ENCODE data around the gene MAP7.
"Not testable (repeated sequence)": the region's sequence is repeated elsewhere in the genome, so short reads cannot be mapped to it uniquely, and the experiment has no call there.

Gene MAP7

DNA sequence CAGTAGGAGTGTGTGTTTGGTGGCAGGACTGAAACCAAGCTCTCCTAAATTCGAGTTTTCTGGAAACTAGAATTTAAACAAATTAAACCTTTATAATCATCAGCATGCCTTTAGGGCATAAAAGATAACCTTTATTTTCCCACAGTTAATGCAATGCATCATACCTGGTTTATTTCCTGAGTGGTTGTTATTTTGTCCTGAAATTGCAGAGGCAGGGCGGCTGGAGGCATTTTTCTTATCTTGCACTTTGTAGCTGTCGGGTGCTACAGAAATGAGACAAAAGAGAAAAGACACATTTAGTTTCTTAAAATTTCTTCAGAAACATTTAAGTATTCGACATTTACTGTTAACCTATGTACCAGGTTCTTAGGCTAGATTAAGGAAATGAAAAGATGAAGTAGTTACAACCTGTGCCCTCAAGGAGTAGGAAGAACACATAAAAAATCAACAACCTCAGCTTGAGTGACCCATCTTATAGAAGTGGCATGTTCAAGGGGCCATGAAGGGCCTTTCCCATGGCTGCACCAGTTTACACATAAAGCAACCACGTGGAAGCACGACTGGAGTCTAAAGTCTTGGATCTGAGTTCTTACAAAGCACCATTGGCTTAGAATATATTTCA lies 128.6 kb downstream of the MAP7 start:
- no peak for DNase-seq (ENCODE audit: low read depth in 2 of 2)

DNA sequence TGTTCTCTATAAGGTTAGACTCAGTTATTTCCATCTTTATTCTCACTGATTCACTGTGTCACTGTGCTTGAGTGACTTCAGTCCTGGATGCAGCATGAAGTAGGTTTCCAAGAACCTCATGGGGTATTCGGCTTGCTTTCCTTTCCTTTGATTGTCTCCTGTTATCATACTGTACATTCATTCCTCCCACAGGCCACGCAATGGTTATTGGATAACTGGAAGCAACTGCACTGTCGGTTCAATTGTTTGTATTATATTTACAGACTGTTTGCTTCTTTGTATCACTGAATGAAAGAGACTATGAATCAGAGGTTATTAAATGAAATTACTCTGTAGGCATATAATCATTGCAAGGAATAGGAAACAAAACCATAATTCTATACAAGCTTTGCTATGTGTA lies 129.4 kb downstream of the MAP7 start:
- no peak for DNase-seq (ENCODE audit: low read depth in 2 of 2)

DNA sequence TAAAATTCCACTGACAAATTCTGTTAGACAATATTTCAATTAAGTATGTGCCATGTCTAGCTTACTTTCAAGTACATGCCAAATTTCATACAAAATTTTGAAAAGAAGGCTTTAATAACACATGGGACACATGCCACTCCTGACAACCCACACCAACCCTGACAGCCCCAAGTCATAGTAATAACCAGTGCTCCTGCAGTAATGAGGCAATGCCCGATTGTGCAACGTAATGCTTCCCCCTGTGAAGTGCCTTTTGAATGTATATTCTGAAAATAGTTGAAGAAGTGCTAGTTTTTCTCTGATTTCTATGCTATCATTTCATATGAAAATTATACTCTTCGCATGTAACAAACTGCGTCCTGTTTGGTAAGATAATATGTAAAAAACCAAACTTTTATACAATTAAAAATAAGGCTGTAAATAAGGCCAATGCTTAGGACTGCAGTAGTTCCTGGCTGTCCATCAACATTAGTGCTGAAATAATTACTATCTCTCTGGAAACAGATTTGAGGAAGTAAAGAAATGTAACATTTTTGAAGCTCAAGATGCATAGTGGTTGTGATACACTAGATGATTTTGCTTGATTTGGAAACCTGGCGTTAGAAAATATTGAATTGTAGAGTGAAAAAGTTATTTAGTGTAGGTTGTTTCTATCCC lies 134.7 kb downstream of the MAP7 start:
- no peak for DNase-seq (ENCODE audit: low read depth in 2 of 2)

DNA sequence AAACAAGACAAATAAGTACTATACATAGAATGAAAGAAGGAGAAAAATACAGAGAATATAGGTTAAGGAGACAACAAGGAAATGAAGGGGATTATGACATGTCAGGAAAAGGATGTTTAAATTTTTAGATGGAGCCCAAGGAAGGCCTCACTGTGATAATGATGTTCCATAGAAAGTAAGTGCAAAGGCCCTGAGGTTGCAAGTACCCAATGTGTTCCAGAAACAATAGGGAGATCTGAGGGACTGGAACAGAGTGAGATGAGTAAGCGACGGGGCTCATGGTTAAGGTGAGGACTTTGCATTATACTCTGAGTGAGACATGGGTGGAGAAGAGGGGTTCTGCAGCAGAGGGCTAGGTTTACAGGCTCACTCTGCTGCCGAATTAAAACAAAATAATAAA lies 137.8 kb downstream of the MAP7 start:
- no peak for DNase-seq (ENCODE audit: low read depth in 2 of 2)

DNA sequence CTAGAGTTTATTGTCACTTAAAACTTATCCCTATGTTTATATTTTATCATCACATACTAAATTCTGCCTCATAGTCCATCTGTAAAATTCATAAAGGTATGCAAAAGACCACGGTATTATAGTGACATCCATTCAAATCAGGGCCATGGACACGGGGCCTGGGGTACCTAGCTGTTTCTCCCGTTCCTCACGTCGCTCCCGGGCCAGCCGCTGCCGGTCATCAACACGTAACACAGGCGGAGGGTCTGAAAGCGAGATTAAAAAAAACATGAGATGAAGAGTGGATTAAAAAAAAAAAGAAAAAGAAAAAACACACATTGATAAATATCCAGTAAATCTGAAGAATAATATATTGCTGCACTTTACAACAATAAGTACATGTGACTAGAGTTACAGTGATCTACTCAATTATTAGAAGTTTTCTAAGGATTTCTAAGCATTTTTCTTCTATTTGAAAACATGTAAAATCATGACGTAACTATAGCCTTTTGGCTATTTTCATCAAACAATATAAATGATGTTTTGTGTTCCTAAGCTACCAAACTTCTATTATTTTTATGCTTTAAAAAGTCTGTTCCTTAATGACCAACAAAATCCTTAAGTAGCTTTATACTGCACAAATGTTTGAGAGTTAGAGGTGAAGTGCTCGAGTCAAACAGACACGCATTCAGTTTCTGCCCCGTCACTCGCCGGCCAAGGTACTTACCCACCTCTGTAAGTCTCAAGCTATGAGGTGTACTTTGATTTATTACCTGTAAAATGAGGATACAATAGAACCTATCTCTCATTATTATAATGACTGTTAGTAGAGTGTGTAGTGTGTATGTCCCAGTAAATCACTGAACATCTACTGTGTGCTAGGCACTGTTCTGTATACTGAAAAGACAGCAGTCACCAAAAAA lies 138.5 kb downstream of the MAP7 start:
- DNase-seq (ENCODE audit: low read depth in 2 of 2), result no peak

DNA sequence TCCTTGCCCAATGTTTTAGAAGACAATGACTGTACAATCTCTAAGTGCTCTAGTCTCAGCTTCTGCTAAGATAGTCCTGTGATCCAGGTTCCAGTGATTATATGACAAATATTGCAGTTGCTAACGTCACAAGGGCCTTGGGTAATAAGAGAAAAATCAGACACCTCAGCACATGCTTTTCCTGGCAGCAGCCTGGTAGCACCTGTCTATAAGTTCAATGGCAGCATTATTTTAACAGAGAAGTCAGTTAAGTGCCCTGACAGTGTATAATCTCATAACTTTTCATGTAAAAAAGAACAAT lies 139.2 kb downstream of the MAP7 start:
- DNase-seq (ENCODE audit: low read depth in 2 of 2), result no peak

DNA sequence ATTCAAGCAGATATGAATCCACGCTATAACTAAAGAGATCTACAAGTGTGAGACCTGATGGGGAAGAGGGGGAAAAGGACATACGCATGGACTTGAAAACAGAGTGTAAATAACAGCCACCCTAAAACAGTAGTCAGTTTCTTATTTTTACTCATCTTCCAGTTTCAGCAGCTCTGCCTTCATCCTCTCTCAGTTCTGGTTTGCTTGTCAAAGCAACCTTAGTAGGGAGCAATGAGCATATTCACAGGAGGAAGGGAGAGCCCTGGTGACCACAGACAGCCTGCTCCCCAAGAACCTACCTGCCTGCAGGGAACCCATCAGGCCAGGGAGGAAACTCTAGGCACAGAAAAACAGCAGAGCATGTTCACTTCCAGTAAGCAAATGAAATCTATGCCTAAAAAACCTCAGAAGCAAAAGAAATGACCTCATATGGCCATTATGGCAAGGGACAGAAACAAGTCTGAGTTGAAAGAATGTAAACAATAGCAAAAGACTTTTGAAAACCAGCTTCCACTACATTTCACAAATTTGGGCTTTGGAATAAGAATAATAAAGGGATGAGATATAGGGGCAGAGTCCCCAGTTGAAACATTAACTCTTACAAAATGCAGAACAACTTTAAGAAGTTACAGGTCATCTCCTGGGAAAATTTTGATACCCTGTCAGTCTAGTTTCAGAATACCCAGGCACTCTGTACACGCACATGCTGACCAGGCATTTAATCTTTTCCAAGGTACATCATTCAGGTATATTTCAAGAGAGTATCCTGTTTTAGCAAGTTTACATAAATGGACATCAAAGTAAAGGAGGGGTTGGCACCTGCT lies 139.8 kb downstream of the MAP7 start:
- no peak for DNase-seq (ENCODE audit: low read depth in 2 of 2)

DNA sequence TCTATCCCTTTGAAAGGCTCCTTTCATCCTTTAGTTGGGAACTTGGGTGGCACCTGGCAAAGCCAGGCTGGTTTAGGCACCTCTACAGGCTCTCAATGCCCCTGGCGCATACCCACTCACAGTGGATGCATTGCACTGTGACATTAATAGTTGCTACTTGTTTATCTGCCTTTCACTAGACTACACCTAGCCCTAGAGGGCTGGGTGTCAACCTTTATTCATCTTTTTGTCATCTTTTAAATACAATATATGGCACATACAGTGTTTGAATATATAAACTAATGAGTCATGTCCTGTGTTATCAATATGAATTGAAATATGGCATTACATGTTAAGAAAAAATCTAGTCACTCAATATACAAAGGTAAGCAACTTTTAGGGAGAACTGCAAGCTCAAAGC lies 140.6 kb downstream of the MAP7 start:
- no peak for DNase-seq (ENCODE audit: low read depth in 2 of 2)

DNA sequence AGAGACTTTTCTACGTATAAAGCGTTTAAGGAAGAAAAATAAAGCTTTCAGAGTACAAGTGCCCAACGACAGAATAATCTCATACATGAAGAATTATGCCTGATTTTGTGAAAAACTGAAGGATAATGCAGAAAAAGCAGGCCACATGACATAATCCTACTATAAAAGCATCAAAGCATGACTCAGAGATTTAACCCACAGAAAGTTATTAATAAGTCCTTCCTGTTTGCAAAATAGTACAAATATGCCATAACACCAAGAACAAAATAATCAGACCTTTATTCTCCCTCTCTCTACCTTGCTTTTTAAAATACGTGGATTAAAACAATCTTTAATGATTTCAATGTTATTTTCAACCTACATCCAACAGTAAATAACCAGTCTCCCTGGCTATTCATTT lies 142.0 kb downstream of the MAP7 start:
- no peak for DNase-seq (ENCODE audit: low read depth in 2 of 2)

DNA sequence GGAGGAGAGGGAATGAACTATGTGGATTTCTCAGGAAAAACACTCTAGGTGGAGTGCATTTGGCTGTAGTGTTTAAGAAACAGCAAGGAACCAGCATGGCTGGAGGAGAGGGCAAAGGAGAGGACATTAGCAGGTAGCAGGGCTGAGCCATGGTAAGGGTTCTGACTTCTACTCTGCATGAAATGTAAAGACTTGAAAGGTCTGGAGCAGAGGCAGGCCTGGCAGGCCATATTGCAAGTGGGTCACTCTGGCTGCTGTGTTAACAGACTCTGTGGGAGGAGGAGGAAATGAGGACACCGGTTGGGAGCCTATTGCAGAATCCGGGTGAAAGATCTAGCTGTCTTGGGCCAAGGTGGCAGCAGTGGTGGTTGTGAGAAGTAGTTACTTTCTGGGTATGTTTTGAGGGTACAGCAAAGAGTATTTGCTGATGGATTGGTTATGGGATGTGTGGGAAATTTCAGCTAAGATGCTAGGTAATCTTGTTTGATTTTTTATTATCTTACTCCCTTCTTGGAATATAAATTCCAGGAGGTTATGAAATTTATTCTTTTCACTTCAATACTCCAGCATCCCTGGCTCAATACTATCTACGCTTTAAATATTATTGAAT lies 144.7 kb downstream of the MAP7 start:
- no peak for DNase-seq (ENCODE audit: low read depth in 2 of 2)

DNA sequence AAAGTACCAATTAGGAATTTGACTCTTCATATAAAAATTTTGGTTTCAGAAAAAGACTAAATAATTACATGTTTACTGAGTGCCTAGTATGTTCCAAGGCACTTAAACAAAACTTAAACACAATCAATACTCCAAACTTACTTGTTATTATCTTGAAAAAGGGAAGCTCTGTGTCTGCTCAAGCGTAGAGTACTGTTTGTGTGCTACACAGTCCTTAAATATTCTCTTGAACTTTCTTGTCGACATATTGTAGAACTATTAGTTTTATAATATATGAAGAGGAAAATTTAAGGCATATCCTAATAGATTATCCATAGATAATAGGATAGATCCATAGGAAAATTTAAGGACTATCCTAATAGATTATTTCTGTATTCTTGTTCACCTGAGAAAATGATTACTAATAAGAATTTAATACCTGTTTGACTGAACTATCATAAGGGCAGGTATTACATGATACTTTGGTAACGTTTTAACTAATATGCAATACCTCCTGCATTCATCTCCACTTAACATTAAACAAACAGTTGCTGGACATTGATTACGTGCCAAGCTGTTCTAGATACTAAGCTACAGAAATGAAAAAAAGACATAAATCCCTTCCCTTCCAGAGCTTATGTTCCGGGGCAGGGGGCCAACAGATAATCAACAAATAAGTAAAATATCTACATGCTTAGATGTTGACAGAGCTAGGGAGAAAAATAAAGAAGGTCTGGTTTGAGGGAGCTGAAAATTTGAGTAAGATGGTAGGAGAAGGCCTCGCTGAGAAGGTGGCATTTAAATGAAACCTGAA lies 145.4 kb downstream of the MAP7 start:
- DNase-seq (ENCODE audit: low read depth in 2 of 2), result no peak

DNA sequence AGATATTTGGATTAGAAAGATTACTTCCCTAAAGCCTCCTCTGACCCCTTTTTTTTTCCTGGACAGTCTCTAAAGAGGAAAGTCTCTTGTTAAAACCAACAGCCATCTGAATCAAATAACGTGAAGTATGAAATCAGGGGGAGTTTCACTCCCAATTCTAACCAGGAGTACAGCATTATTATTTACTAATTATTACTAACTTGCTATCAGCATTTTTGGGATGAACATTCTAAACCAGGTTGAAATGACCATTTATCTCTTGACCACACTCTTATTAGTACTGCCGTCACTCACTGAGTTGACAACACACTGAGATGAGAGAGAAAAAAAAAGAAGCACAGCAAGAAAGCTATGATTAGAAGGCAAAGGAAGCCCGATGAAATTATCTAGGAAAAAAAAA lies 146.2 kb downstream of the MAP7 start:
- DNase-seq (ENCODE audit: low read depth in 2 of 2), result no peak

DNA sequence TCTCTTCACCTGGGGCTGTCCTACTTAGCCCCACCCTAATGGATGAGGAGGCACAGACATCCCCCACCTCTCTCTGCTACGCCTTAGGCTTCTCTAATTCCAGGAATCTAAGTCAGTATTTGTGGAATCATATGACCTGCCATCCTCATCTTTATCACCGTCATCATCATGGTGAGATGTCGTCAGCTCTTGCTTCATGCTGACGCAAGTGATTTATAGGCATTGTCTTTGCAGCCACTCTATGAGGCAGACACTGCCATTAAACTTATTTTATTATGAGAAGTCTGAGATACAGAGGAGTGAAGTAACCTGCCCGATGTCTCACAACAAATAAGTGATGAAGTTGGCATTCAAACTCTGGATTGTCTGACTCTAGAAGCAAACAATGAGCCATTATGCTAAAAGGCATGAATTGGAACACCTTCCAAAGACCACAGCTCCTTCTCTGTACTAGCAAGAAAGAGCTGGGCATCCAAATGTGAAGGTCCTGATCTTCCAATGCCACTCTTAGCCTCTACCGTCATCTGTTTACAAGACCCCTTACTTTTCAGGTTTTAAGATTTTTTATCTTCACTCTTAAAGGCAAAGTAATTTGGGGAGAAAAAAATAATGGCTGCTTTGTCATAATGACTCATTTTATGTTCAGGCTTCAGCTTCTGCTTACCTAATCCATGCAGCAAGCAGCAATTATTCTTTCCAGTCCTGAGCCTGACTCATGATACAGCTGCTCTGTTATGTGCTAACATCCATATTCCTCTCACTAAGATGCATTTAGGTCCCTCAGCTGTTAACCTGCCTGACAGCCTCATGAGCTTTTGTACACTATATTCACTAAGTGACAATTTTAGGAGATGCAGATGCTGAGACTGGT lies 146.9 kb downstream of the MAP7 start:
- DNase-seq (ENCODE audit: low read depth in 2 of 2), result no peak

DNA sequence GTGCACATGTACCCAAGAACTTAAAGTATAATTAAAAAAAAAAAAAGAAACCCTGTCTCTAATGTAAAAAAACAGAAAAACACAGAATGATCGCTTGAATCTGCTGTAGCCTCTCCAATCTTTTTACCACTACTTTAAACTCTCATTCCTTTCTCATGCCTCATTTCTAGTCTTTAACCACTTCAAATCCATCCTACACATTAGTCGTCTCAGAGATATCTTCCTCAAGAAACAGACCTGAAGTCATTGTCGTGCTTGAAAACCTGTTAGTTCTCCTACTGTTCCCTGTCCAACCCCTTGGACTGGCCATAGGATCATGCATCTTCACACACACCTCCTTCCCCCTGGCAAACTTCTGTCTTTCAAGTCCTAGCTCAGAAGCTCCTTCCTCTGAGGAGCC lies 148.5 kb downstream of the MAP7 start:
- no peak for DNase-seq (ENCODE audit: low read depth in 2 of 2)

DNA sequence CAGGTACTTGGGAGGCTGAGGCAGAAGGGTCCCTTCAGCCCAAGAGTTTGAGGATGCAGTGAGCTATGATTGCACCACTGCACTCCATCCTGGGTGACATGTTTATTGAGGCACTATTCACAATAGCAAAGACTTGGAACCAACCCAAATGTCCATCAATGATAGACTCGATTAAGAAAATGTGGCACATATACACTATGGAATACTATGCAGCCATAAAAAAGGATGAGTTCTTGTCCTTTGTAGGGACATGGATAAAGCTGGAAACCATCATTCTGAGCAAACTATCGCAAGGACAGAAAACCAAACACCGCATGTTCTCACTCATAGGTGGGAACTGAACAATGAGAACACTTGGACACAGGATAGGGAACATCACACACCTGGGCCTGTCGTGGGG lies 149.0 kb downstream of the MAP7 start:
- not testable (repeated sequence) for DNase-seq (ENCODE audit: low read depth in 2 of 2)

DNA sequence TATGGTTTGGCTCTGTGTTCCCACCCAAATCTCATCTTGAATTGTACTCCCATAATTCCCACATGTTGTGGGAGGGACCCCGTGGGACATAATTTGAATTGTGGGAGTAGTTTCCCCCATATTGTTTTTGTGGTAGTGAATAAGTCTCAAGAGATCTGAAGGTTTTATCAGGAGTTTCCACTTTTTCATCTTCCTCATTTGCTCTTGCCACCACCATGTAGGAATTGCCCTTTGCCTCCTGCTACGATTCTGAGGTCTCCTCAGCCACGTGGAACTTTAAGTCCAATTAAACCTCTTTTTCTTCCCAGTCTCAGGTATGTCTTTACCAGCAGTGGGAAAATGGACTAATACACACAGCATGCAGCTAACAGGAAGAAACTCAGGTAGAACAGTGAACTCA lies 151.8 kb downstream of the MAP7 start:
- DNase-seq (ENCODE audit: low read depth in 2 of 2), result no peak

DNA sequence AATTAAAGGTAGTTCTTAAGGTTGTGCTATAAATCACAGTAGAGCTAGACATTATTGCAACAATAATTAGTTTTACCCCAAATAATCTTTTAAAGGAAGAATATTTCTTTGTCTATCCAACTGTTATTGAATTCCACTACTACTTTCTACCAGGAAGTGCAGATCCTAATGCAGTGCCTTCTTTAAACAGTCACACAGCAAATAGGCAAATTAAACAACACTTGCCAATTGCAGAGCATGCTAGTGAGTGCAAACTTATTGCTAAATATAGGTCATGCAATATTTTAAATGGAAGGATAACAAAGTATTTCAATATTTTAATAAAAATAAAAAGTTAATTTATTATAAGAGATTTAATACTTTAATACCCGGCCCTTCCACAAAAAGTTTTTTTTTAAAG lies 153.3 kb downstream of the MAP7 start:
- no peak for DNase-seq (ENCODE audit: low read depth in 2 of 2)

DNA sequence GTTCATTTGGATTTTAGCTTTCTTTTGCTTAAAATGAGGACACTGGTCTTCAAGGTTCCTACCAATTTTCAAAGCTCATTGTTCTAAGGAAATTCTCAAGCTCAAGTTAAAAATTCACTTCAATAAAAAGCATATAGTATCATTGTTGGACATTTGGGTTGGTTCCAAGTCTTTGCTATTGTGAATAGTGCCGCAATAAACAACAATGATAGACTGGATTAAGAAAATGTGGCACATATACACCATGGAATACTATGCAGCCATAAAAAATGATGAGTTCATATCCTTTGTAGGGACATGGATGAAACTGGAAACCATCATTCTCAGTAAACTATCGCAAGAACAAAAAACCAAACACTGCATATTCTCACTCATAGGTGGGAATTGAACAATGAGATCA lies 159.3 kb downstream of the MAP7 start:
- DNase-seq (ENCODE audit: low read depth in 2 of 2), result not testable (repeated sequence)

DNA sequence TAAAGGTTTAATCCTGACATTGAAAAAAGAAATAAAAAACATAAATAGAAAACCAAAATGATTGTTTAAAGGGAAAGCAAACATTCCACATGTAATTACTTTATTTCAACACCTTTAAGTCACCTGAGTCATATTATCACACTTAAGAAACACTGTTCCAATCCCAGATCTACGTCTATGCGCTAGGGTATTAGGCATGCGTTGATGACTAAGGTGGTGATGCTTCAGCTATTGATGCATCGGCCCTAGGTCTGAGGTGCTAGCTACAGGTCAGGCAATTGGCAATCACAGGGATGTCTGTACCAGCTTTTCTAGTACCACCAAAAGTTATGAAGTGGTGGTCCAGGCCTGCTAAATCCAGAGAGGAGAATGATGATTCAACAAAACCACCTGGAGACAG lies 162.9 kb downstream of the MAP7 start:
- DNase-seq (ENCODE audit: low read depth in 2 of 2), result no peak
